OCI-LY1 (cell line): Measurements from ENCODE around the gene LIN9.

Experiments used
- CTCF ChIP-seq: fragments of 200-600 bp; sonication (generic), shearing (Covaris generic); IDR thresholded peaks from 2 replicates; pipeline ENCODE4 v1.5.1; 2017; ENCODE audit warnings: mild to moderate bottlenecking, antibody characterized with exemption, low read length, moderate library complexity, mixed read lengths
- EZH2 ChIP-seq: fragments of 200-600 bp; sonication (generic), shearing (Covaris generic); IDR thresholded peaks from 2 replicates; pipeline ENCODE4 v1.8.0; 2017; ENCODE audit warnings: borderline replicate concordance, mixed run types, mild to moderate bottlenecking, antibody characterized with exemption, low read length, moderate library complexity, mixed read lengths

GRCh38 chr1:226308723-226309397 lies at the start of gene LIN9:
- TF ChIP-seq CTCF: no peak
- TF ChIP-seq EZH2: no peak
